Uterus (tissue), 2 donors: ENCODE measurements around the gene FNDC1.

Experiments
- POLR2A ChIP-seq, 2 donors: fragments of 450-650 bp; IDR thresholded peaks; one replicate each; pipeline ENCODE4 v1.6.1; 2016; ENCODE audit warnings: antibody characterized with exemption in 2 of 2, mild to moderate bottlenecking in 1 of 2, moderate library complexity in 1 of 2
- TF ChIP-seq, protein P1 (sequence below), 4 experiments: fragments of 200-600 bp in 2 of 4; fragments of 450-650 bp in 2 of 4; sonication (generic) in 2 of 4; IDR thresholded peaks; one replicate each; pipeline ENCODE4 v1.5.1; 2016 to 2019; ENCODE audit warnings: antibody characterized with exemption in 4 of 4, mild to moderate bottlenecking in 2 of 4, moderate library complexity in 1 of 4

DNA sequence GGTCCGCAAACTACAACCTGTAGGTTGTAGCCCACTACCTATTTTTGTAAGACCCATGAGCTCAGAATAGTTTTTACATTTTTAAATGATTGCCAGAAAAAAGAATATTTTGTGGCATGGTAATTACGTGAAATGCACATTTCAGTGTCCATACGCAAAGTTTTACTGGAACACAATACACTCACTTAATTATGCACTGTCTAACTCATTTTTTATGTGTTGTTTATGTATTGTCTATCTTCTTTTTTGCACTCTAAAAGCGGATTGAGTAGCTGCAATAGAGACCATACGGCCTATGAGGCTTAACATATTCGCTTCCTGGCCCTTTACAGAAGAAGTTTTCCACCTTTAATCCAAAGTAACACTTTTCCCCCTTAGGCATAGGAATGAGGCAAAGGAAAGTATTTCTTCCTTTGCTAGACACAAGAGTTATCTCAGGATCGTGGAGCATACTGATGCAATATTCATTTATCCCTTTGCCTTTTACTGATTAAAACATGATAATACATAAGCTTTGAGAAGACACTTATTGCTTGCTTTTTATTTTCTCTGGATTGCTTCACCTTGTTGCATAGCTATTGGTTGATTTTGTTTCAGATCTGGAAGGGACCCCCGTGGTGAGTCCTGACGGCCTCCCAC is 69.8 kb downstream of the FNDC1 start:
- TF ChIP-seq, protein P1, sequence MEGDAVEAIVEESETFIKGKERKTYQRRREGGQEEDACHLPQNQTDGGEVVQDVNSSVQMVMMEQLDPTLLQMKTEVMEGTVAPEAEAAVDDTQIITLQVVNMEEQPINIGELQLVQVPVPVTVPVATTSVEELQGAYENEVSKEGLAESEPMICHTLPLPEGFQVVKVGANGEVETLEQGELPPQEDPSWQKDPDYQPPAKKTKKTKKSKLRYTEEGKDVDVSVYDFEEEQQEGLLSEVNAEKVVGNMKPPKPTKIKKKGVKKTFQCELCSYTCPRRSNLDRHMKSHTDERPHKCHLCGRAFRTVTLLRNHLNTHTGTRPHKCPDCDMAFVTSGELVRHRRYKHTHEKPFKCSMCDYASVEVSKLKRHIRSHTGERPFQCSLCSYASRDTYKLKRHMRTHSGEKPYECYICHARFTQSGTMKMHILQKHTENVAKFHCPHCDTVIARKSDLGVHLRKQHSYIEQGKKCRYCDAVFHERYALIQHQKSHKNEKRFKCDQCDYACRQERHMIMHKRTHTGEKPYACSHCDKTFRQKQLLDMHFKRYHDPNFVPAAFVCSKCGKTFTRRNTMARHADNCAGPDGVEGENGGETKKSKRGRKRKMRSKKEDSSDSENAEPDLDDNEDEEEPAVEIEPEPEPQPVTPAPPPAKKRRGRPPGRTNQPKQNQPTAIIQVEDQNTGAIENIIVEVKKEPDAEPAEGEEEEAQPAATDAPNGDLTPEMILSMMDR (IDR thresholded peaks at IDR 0.05), result no peak
- no peak for TF ChIP-seq POLR2A (IDR thresholded peaks at IDR 0.05)
